H9 (cell line): ENCODE measurements around the gene GDPD4. TPM values are rescaled to one million over a fixed set of nuclear protein-coding genes. Genes with fewer than 3 reads are reported as not detected.

Experiments used
- DNase-seq: peaks from one replicate; pipeline ENCODE4 v3.0.0-alpha.2; 2017
- H2AFZ ChIP-seq: one replicate; pipeline ENCODE4 v1.6.1; 2013; ENCODE audit warnings: mild to moderate bottlenecking, low read length, control low read depth, moderate library complexity
- H2AK5ac ChIP-seq: 2 replicates; pipeline ENCODE4 v1.6.1; 2013; ENCODE audit warnings: low read length, control low read depth, mixed read lengths; ENCODE audit not compliant: insufficient read length
- H2BK120ac ChIP-seq: one replicate; pipeline ENCODE4 v1.6.1; 2013; ENCODE audit warnings: low read depth, mild to moderate bottlenecking, low read length, control low read depth, inconsistent platforms; ENCODE audit not compliant: poor library complexity, severe bottlenecking
- H2BK12ac ChIP-seq: 2 replicates; pipeline ENCODE4 v1.6.1; 2013; ENCODE audit warnings: low read length, control low read depth, mixed read lengths, low read depth; ENCODE audit not compliant: insufficient read length
- H2BK15ac ChIP-seq: 2 replicates; pipeline ENCODE4 v1.6.1; 2013; ENCODE audit warnings: low read depth, low read length, control low read depth
- H2BK20ac ChIP-seq: one replicate; pipeline ENCODE4 v1.6.1; 2013; ENCODE audit warnings: low read depth, mild to moderate bottlenecking, low read length, control low read depth, inconsistent platforms; ENCODE audit not compliant: poor library complexity, severe bottlenecking
- H2BK5ac ChIP-seq: 2 replicates; pipeline ENCODE4 v1.6.1; 2013; ENCODE audit warnings: low read length, control low read depth, mixed read lengths; ENCODE audit not compliant: insufficient read length
- H3K14ac ChIP-seq: 2 replicates; pipeline ENCODE4 v1.6.1; 2013; ENCODE audit warnings: low read length, control low read depth; ENCODE audit not compliant: insufficient read depth
- H3K18ac ChIP-seq: 2 replicates; pipeline ENCODE4 v1.6.1; 2013; ENCODE audit warnings: low read depth, mild to moderate bottlenecking, mixed read lengths, low read length, control low read depth; ENCODE audit not compliant: insufficient read length
- H3K23ac ChIP-seq: 2 replicates; pipeline ENCODE4 v1.6.1; 2013; ENCODE audit warnings: low read length, control low read depth, mixed read lengths, low read depth; ENCODE audit not compliant: insufficient read length
- H3K23me2 ChIP-seq: 2 replicates; pipeline ENCODE4 v1.6.1; 2013; ENCODE audit warnings: low read depth, mild to moderate bottlenecking, mixed read lengths, low read length, control low read depth; ENCODE audit not compliant: insufficient read length, poor library complexity, severe bottlenecking
- H3K27ac ChIP-seq: 2 replicates; pipeline ENCODE4 v1.5.1; 2013; ENCODE audit warnings: low read length, control low read depth, mixed read lengths, low read depth; ENCODE audit not compliant: insufficient read length
- H3K27me3 ChIP-seq: 2 replicates; pipeline ENCODE4 v1.6.1; 2013; ENCODE audit warnings: low read length, control low read depth, inconsistent platforms; ENCODE audit not compliant: insufficient read depth
- H3K4ac ChIP-seq: 2 replicates; pipeline ENCODE4 v1.6.1; 2013; ENCODE audit warnings: low read depth, mild to moderate bottlenecking, control low read depth, inconsistent platforms, low read length, moderate library complexity
- H3K4me1 ChIP-seq: 2 replicates; pipeline ENCODE4 v1.6.1; 2013; ENCODE audit warnings: low read length, control low read depth, inconsistent platforms; ENCODE audit not compliant: insufficient read depth
- H3K4me2 ChIP-seq: 2 replicates; pipeline ENCODE4 v1.6.1; 2013; ENCODE audit warnings: low read length, control low read depth, mixed read lengths; ENCODE audit not compliant: insufficient read length, insufficient read depth
- H3K56ac ChIP-seq: 2 replicates; pipeline ENCODE4 v1.6.1; 2013; ENCODE audit warnings: low read depth, mild to moderate bottlenecking, mixed read lengths, low read length, control low read depth; ENCODE audit not compliant: insufficient read length
- H3K79me1 ChIP-seq: 2 replicates; pipeline ENCODE4 v1.6.1; 2013; ENCODE audit warnings: low read depth, mild to moderate bottlenecking, moderate library complexity, low read length, control low read depth, inconsistent platforms; ENCODE audit not compliant: insufficient read depth, poor library complexity, severe bottlenecking
- H3K79me2 ChIP-seq: 2 replicates; pipeline ENCODE4 v1.6.1; 2013; ENCODE audit warnings: low read length, control low read depth, inconsistent platforms; ENCODE audit not compliant: insufficient read depth
- H3K9ac ChIP-seq: 2 replicates; pipeline ENCODE4 v1.6.1; 2013; ENCODE audit warnings: low read length, control low read depth, mixed read lengths; ENCODE audit not compliant: insufficient read length; ENCODE audit errors: extremely low read depth
- H3K9me3 ChIP-seq: one replicate; pipeline ENCODE4 v1.6.1; 2013; ENCODE audit warnings: low read depth, low read length, inconsistent platforms; ENCODE audit not compliant: control insufficient read depth
- H3T11ph ChIP-seq: one replicate; pipeline ENCODE4 v1.6.1; 2013; ENCODE audit warnings: mild to moderate bottlenecking, low read length, control low read depth, inconsistent platforms
- H4K20me1 ChIP-seq: one replicate; pipeline ENCODE4 v1.6.1; 2013; ENCODE audit not compliant: control insufficient read depth, insufficient read length, insufficient read depth
- H4K5ac ChIP-seq: 2 replicates; pipeline ENCODE4 v1.6.1; 2013; ENCODE audit warnings: low read depth, mild to moderate bottlenecking, mixed read lengths, low read length, control low read depth; ENCODE audit not compliant: insufficient read length
- H4K8ac ChIP-seq: replicated peaks from 2 replicates; pipeline ENCODE4 v1.6.1; 2013; ENCODE audit warnings: low read length, control low read depth, mixed read lengths, low read depth; ENCODE audit not compliant: insufficient read length
- H4K91ac ChIP-seq: 2 replicates; pipeline ENCODE4 v1.6.1; 2013; ENCODE audit warnings: low read depth, mild to moderate bottlenecking, moderate library complexity, mixed read lengths, low read length, control low read depth; ENCODE audit not compliant: insufficient read length
- H3K27ac Mint-ChIP-seq, 3 experiments: 2 replicates in 2 of 3; 3 replicates in 1 of 3; pipeline ENCODE4 v1.8.0; 2020 to 2021; ENCODE audit warnings: mixed read lengths in 3 of 3, mild to moderate bottlenecking in 1 of 3, moderate library complexity in 1 of 3
- H3K27me3 Mint-ChIP-seq: 2 replicates; pipeline ENCODE4 v1.8.0; 2021; ENCODE audit warnings: low read depth, mild to moderate bottlenecking, moderate library complexity, mixed read lengths
- H3K36me3 Mint-ChIP-seq, 3 experiments: 2 replicates in 2 of 3; 3 replicates in 1 of 3; pipeline ENCODE4 v1.8.0; 2020 to 2021; ENCODE audit warnings: low read depth in 3 of 3, mixed read lengths in 3 of 3; ENCODE audit not compliant: insufficient read depth in 1 of 3
- H3K4me1 Mint-ChIP-seq, 2 experiments: 2 replicates each; pipeline ENCODE4 v1.8.0; 2020; ENCODE audit warnings: mixed read lengths in 2 of 2
- H3K4me3 Mint-ChIP-seq, 2 experiments: 2 replicates in 1 of 2; 3 replicates in 1 of 2; pipeline ENCODE4 v1.8.0; 2020 to 2021; ENCODE audit warnings: mild to moderate bottlenecking in 2 of 2, mixed read lengths in 2 of 2, moderate library complexity in 1 of 2
- H3K9me3 Mint-ChIP-seq, 2 experiments: 2 replicates in 1 of 2; 3 replicates in 1 of 2; pipeline ENCODE4 v1.8.0; 2020; ENCODE audit warnings: mild to moderate bottlenecking in 2 of 2, mixed read lengths in 2 of 2, moderate library complexity in 1 of 2
- CTCF ChIP-seq: fragments of 200-600 bp; sonication (generic); conservative IDR thresholded peaks from 3 replicates; pipeline ENCODE4 v1.8.0; 2021; ENCODE audit warnings: antibody characterized with exemption, mild to moderate bottlenecking
- WGBS: extraction: QIAGEN DNeasy Blood & Tissue Kit; methylation state at CpG from one replicate; pipeline ENCODE4 v1.1.7; 2013; ENCODE audit warnings: missing lambda C conversion rate, low lambda C conversion rate, mixed read lengths; ENCODE audit not compliant: insufficient read length; ENCODE audit errors: extremely low coverage; 5-methylcytosine and 5-hydroxymethylcytosine counted together
- total RNA-seq: library from RNA; stranded (reverse); gene quantifications from 2 replicates; pipeline ENCODE4 v1.2.1, GENCODE V29; 2021

Gene GDPD4
- total RNA-seq, 1 experiment from 2014 or later = not detected

GRCh38 chr11:77211040-77211451, 90.4 kb downstream of the GDPD4 start:
- no peak overlapping the region for H3K27ac ChIP-seq
- no peak overlapping the region for H3K56ac ChIP-seq
- Mint-ChIP-seq H3K4me3 (no peak overlapping the region), H3K4me1 (peaks cover 0 to 5% of the 10 kb centered on the region in 2 experiments; a peak in 2 of 4 replicates), H3K36me3 (no peaks in the 10 kb centered on the region; a peak in 1 of 7 replicates), H3K27me3 (peaks cover 1% of the 10 kb centered on the region), H3K27ac (no peak overlapping the region), H3K9me3 (no peaks in the 10 kb centered on the region)
- H3K23me2 ChIP-seq = no peaks in the 10 kb centered on the region
- no peak overlapping the region; the same call in 1 of the 2 replicates for H3K14ac ChIP-seq
- H2BK120ac ChIP-seq = no peak overlapping the region
- no peak overlapping the region for H4K91ac ChIP-seq
- H3K79me1 ChIP-seq = no peaks in the 10 kb centered on the region
- H3K9ac ChIP-seq = no peak overlapping the region
- no peak overlapping the region for H2AFZ ChIP-seq
- H3T11ph ChIP-seq = no peak overlapping the region
- no peak overlapping the region for H2BK5ac ChIP-seq
- no peak overlapping the region for H3K23ac ChIP-seq
- no peak overlapping the region for H3K4me2 ChIP-seq
- no peaks in the 10 kb centered on the region for H4K20me1 ChIP-seq
- H4K5ac ChIP-seq = no peak overlapping the region
- DNase-seq = no peak
- no peak overlapping the region for H3K18ac ChIP-seq
- no peaks in the 10 kb centered on the region for H3K4me1 ChIP-seq
- no peaks in the 10 kb centered on the region for H3K79me2 ChIP-seq
- H2AK5ac ChIP-seq = no peak overlapping the region
- no peak overlapping the region for H2BK15ac ChIP-seq
- no peak overlapping the region for H2BK20ac ChIP-seq
- no peaks in the 10 kb centered on the region for H3K27me3 ChIP-seq
- no CpG with 5 or more reads among the region's 14 CpGs for WGBS
- H3K9me3 ChIP-seq = no peaks in the 10 kb centered on the region
- H4K8ac ChIP-seq = no peak overlapping the region
- TF ChIP-seq CTCF = no peak
- H2BK12ac ChIP-seq = no peak overlapping the region
- H3K4ac ChIP-seq = no peak overlapping the region
